ENCODE measurements around the gene TSPAN7. TPM values are rescaled to one million over a fixed set of nuclear protein-coding genes. Genes with fewer than 3 reads are reported as not detected.

Gene TSPAN7
- total and polyA plus RNA-seq, 2 of the 8 experiments (the other 6 are each of a cell fraction or from before 2014, with no cell fraction given) = 32.1 to 37.7 TPM

DNA sequence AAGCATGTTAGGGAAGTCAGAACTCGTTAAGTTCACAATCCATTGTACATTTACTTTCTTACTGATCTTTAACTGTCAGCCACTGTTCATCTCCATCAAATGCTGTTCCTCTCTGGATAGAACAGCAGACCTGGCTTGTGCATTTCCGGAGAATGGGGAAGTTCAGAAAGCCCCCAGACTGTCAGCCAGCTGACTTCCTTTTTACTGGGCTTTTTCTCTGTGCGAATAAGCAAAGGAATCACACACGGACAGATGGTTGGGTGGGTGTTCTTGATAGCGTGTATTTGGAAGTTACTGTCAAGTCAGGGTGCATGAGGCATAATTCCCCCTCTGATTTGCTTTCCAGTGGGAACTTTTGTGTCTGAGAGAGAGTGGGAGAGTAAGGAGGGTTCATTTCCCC is 56.8 kb downstream of the TSPAN7 start (continued):
- TF ChIP-seq, protein P1, sequence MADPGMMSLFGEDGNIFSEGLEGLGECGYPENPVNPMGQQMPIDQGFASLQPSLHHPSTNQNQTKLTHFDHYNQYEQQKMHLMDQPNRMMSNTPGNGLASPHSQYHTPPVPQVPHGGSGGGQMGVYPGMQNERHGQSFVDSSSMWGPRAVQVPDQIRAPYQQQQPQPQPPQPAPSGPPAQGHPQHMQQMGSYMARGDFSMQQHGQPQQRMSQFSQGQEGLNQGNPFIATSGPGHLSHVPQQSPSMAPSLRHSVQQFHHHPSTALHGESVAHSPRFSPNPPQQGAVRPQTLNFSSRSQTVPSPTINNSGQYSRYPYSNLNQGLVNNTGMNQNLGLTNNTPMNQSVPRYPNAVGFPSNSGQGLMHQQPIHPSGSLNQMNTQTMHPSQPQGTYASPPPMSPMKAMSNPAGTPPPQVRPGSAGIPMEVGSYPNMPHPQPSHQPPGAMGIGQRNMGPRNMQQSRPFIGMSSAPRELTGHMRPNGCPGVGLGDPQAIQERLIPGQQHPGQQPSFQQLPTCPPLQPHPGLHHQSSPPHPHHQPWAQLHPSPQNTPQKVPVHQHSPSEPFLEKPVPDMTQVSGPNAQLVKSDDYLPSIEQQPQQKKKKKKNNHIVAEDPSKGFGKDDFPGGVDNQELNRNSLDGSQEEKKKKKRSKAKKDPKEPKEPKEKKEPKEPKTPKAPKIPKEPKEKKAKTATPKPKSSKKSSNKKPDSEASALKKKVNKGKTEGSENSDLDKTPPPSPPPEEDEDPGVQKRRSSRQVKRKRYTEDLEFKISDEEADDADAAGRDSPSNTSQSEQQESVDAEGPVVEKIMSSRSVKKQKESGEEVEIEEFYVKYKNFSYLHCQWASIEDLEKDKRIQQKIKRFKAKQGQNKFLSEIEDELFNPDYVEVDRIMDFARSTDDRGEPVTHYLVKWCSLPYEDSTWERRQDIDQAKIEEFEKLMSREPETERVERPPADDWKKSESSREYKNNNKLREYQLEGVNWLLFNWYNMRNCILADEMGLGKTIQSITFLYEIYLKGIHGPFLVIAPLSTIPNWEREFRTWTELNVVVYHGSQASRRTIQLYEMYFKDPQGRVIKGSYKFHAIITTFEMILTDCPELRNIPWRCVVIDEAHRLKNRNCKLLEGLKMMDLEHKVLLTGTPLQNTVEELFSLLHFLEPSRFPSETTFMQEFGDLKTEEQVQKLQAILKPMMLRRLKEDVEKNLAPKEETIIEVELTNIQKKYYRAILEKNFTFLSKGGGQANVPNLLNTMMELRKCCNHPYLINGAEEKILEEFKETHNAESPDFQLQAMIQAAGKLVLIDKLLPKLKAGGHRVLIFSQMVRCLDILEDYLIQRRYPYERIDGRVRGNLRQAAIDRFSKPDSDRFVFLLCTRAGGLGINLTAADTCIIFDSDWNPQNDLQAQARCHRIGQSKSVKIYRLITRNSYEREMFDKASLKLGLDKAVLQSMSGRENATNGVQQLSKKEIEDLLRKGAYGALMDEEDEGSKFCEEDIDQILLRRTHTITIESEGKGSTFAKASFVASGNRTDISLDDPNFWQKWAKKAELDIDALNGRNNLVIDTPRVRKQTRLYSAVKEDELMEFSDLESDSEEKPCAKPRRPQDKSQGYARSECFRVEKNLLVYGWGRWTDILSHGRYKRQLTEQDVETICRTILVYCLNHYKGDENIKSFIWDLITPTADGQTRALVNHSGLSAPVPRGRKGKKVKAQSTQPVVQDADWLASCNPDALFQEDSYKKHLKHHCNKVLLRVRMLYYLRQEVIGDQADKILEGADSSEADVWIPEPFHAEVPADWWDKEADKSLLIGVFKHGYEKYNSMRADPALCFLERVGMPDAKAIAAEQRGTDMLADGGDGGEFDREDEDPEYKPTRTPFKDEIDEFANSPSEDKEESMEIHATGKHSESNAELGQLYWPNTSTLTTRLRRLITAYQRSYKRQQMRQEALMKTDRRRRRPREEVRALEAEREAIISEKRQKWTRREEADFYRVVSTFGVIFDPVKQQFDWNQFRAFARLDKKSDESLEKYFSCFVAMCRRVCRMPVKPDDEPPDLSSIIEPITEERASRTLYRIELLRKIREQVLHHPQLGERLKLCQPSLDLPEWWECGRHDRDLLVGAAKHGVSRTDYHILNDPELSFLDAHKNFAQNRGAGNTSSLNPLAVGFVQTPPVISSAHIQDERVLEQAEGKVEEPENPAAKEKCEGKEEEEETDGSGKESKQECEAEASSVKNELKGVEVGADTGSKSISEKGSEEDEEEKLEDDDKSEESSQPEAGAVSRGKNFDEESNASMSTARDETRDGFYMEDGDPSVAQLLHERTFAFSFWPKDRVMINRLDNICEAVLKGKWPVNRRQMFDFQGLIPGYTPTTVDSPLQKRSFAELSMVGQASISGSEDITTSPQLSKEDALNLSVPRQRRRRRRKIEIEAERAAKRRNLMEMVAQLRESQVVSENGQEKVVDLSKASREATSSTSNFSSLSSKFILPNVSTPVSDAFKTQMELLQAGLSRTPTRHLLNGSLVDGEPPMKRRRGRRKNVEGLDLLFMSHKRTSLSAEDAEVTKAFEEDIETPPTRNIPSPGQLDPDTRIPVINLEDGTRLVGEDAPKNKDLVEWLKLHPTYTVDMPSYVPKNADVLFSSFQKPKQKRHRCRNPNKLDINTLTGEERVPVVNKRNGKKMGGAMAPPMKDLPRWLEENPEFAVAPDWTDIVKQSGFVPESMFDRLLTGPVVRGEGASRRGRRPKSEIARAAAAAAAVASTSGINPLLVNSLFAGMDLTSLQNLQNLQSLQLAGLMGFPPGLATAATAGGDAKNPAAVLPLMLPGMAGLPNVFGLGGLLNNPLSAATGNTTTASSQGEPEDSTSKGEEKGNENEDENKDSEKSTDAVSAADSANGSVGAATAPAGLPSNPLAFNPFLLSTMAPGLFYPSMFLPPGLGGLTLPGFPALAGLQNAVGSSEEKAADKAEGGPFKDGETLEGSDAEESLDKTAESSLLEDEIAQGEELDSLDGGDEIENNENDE (IDR thresholded peaks at IDR 0.05; ENCODE audit: insufficient replicate concordance, low read length) = no peak
- TF ChIP-seq GABPA (IDR thresholded peaks at IDR 0.05; ENCODE audit: borderline replicate concordance, insufficient read depth, low read length) = no peak
- TF ChIP-seq TAF7 (optimal IDR thresholded peaks at IDR 0.05; ENCODE audit: borderline replicate concordance, low read depth, low read length) = no peak
- no peak for TF ChIP-seq BCL11A (IDR thresholded peaks at IDR 0.05; ENCODE audit: low read depth in 2 of 2, low read length in 2 of 2)
- TF ChIP-seq SP4 (IDR thresholded peaks at IDR 0.05; ENCODE audit: low read length) = no peak
- TF ChIP-seq POU5F1 (IDR thresholded peaks at IDR 0.05; ENCODE audit: low read depth, low read length) = no peak
- no peak for TF ChIP-seq CREB1 (IDR thresholded peaks at IDR 0.05)
- no peak for TF ChIP-seq TEAD4 (IDR thresholded peaks at IDR 0.05; ENCODE audit: low read depth, low read length)
- TF ChIP-seq MAFK (IDR thresholded peaks at IDR 0.05; ENCODE audit: low read depth, low read length) = no peak

Data from H1 (cell line).